UCSD-AML1 (cell line): ENCODE data around the gene FAF1.
"Not testable (repeated sequence)": the region's sequence is repeated elsewhere in the genome, so short reads cannot be mapped to it uniquely, and the experiment has no call there.

Experiments used
- DNase-seq: peaks from one replicate; lab custom pipeline; 2025; ENCODE audit not compliant: unreplicated experiment; lab: John Stamatoyannopoulos, UW

The FAF1 gene

GRCh38 chr1:50858761-50859160 is 101.3 kb downstream of the FAF1 start:
- no peak for DNase-seq

GRCh38 chr1:50857702-50858101 is 102.4 kb downstream of the FAF1 start:
- no peak for DNase-seq

- DNase-seq: no peak
Measured at GRCh38 chr1:50853325-50853724, 106.7 kb downstream of the FAF1 start.

GRCh38 chr1:50852889-50853288 is 107.2 kb downstream of the FAF1 start:
- no peak for DNase-seq

GRCh38 chr1:50851466-50851865 is 108.6 kb downstream of the FAF1 start:
- no peak for DNase-seq

GRCh38 chr1:50851034-50851433 is 109.0 kb downstream of the FAF1 start:
- DNase-seq: no peak

- no peak for DNase-seq
Measured at GRCh38 chr1:50847303-50847702, 112.8 kb downstream of the FAF1 start.

GRCh38 chr1:50846224-50846839 is 113.7 kb downstream of the FAF1 start:
- DNase-seq: no peak

GRCh38 chr1:50841791-50842387 is 118.2 kb downstream of the FAF1 start:
- no peak for DNase-seq

GRCh38 chr1:50836117-50836516 is 124.0 kb downstream of the FAF1 start:
- no peak for DNase-seq

GRCh38 chr1:50833216-50833615 is 126.9 kb downstream of the FAF1 start:
- no peak for DNase-seq

- no peak for DNase-seq
Measured at GRCh38 chr1:50832167-50832566, 127.9 kb downstream of the FAF1 start.

GRCh38 chr1:50831300-50832061 is 128.6 kb downstream of the FAF1 start:
- no peak for DNase-seq

- no peak for DNase-seq
Measured at GRCh38 chr1:50830621-50831020, 129.4 kb downstream of the FAF1 start.

- DNase-seq: no peak
Measured at GRCh38 chr1:50829014-50829958, 130.8 kb downstream of the FAF1 start.

- DNase-seq: no peak
Measured at GRCh38 chr1:50827546-50827945, 132.5 kb downstream of the FAF1 start.

GRCh38 chr1:50826792-50827191 is 133.3 kb downstream of the FAF1 start:
- DNase-seq: not testable (repeated sequence)

GRCh38 chr1:50822035-50822776 is 137.9 kb downstream of the FAF1 start:
- DNase-seq: no peak

GRCh38 chr1:50820545-50820944 is 139.5 kb downstream of the FAF1 start:
- no peak for DNase-seq

GRCh38 chr1:50812346-50812745 is 147.7 kb downstream of the FAF1 start:
- DNase-seq: no peak

- no peak for DNase-seq
Measured at GRCh38 chr1:50808296-50808695, 151.8 kb downstream of the FAF1 start.
